Lower lobe of right lung (tissue), 2 donors: ENCODE data around the gene C2orf49. TPM values are rescaled to one million over a fixed set of nuclear protein-coding genes. Genes with fewer than 3 reads are reported as not detected.

Experiments
- ATAC-seq, 2 donors: fragments of 200-7000 bp; cut with Tn5 transposase; one replicate each; pipeline ENCODE4 v1.9.1; 2020 to 2022; ENCODE audit warnings: mild to moderate bottlenecking in 2 of 2, moderate library complexity in 2 of 2
- DNase-seq: peaks from one replicate; pipeline ENCODE4 v3.0.0-alpha.2; 2020
- H3K27ac ChIP-seq: fragments of 200-600 bp; one replicate; pipeline ENCODE4 v1.8.0; 2022
- H3K27me3 ChIP-seq: fragments of 200-600 bp; one replicate; pipeline ENCODE4 v1.8.0; 2022; ENCODE audit warnings: low read depth
- H3K36me3 ChIP-seq: fragments of 200-600 bp; one replicate; pipeline ENCODE4 v1.8.0; 2022; ENCODE audit warnings: mild to moderate bottlenecking
- H3K4me1 ChIP-seq: fragments of 200-600 bp; one replicate; pipeline ENCODE4 v1.8.0; 2022
- H3K4me3 ChIP-seq: fragments of 200-600 bp; one replicate; pipeline ENCODE4 v1.8.0; 2022; ENCODE audit warnings: mild to moderate bottlenecking
- H3K9me3 ChIP-seq: fragments of 200-600 bp; one replicate; pipeline ENCODE4 v1.8.0; 2022
- CTCF ChIP-seq: fragments of 200-600 bp; IDR thresholded peaks from one replicate; pipeline ENCODE4 v1.8.0; 2022; ENCODE audit warnings: antibody characterized with exemption, mild to moderate bottlenecking
- intact Hi-C: fragments of 100-400 bp; cut with DNase I; formaldehyde crosslinking; loops from one replicate; pipeline ENCODE4 v1.11.0; 2022
- total RNA-seq: library from RNA; stranded (reverse); fragmentation: NEBNext Ultra II Directional; extraction: Animal tissue kit (Norgen Biotek cat#: 25700); gene quantifications from one replicate; pipeline ENCODE4 v1.2.1, GENCODE V29; 2021
- donor health status: DM: no; HTN: yes; CAD: no; lungs with severe emphysema.

Gene C2orf49
- total RNA-seq, 1 donor from 2014 or later, result 18.3 TPM

- no peak overlapping the region for H3K4me3 ChIP-seq
- no peak for TF ChIP-seq CTCF
- H3K27me3 ChIP-seq, result no peaks in the 10 kb centered on the region
- H3K27ac ChIP-seq, result no peak overlapping the region
- no peak for ATAC-seq
- no peaks in the 10 kb centered on the region for H3K36me3 ChIP-seq
- H3K9me3 ChIP-seq, result no peaks in the 10 kb centered on the region
- peaks cover 9% of the 10 kb centered on the region for H3K4me1 ChIP-seq
- no peak for DNase-seq
- intact Hi-C loops, result no loop called here
These were observed 41.6 kb downstream of the C2orf49 start for GRCh38 chr2:105378921-105379383.

- DNase-seq (no peak), ATAC-seq (no peak)
- Histone ChIP-seq H3K27me3 (no peaks in the 10 kb centered on the region), H3K9me3 (no peaks in the 10 kb centered on the region), H3K36me3 (no peaks in the 10 kb centered on the region), H3K4me1 (peaks cover 5% of the 10 kb centered on the region), H3K27ac (no peak overlapping the region), H3K4me3 (no peak overlapping the region)
- intact Hi-C loops, result no loop called here
- TF ChIP-seq CTCF, result no peak
These were observed 42.4 kb downstream of the C2orf49 start for GRCh38 chr2:105379741-105380186.

GRCh38 chr2:105380432-105381100 lies 43.2 kb downstream of the C2orf49 start:
- no peaks in the 10 kb centered on the region for H3K36me3 ChIP-seq
- H3K9me3 ChIP-seq, result no peaks in the 10 kb centered on the region
- ATAC-seq (no peak), DNase-seq (no peak)
- no peak for TF ChIP-seq CTCF
- intact Hi-C loops, result no loop called here
- H3K4me3 ChIP-seq, result no peak overlapping the region
- no peak overlapping the region for H3K27ac ChIP-seq
- no peaks in the 10 kb centered on the region for H3K27me3 ChIP-seq
- peaks cover 5% of the 10 kb centered on the region for H3K4me1 ChIP-seq

- ATAC-seq, result no peak
- intact Hi-C loops, result no loop called here
- H3K4me3 ChIP-seq, result no peak overlapping the region
- no peaks in the 10 kb centered on the region for H3K9me3 ChIP-seq
- no peaks in the 10 kb centered on the region for H3K27me3 ChIP-seq
- H3K4me1 ChIP-seq, result peaks cover 5% of the 10 kb centered on the region
- no peaks in the 10 kb centered on the region for H3K36me3 ChIP-seq
- TF ChIP-seq CTCF, result no peak
- DNase-seq, result no peak
- H3K27ac ChIP-seq, result no peak overlapping the region
These were observed 43.8 kb downstream of the C2orf49 start for GRCh38 chr2:105381101-105381668.

GRCh38 chr2:105382177-105382576 lies 44.8 kb downstream of the C2orf49 start:
- DNase-seq (no peak), ATAC-seq (no peak)
- no peak for TF ChIP-seq CTCF
- peaks cover 5% of the 10 kb centered on the region for H3K4me1 ChIP-seq
- H3K9me3 ChIP-seq, result no peaks in the 10 kb centered on the region
- no peaks in the 10 kb centered on the region for H3K36me3 ChIP-seq
- H3K27ac ChIP-seq, result no peak overlapping the region
- H3K4me3 ChIP-seq, result no peak overlapping the region
- intact Hi-C loops, result no loop called here
- no peaks in the 10 kb centered on the region for H3K27me3 ChIP-seq
